K562 (cell line): ENCODE results near the gene TMEM158. TPM values are rescaled to one million over a fixed set of nuclear protein-coding genes. Genes with fewer than 3 reads are reported as not detected.

Experiments used
- ATAC-seq: fragments of 200-7000 bp; cut with Tn5 transposase; 3 replicates; pipeline ENCODE4 v1.9.1; 2020; ENCODE audit warnings: moderate library complexity
- BruUV-seq: library from RNA; stranded (reverse); fragments of 400-500 nt; replicated peaks from 2 replicates; lab custom pipeline; 2021; lab: Mats Ljungman, UMichigan
- CTCF ChIA-PET: fragments of 300-600 bp; formaldehyde crosslinking; extraction: SDS; loops from one replicate; lab custom pipeline; 2021; ENCODE audit warnings: low intra/inter-chr PET ratio; lab: Yijun Ruan, JAX
- POLR2A ChIA-PET: fragments of 300-600, 350-650 bp; sonication (Branson Sonifier 250); formaldehyde crosslinking; extraction: SDS; loops from one replicate; lab custom pipeline; 2021; ENCODE audit warnings: antibody characterized with exemption, inconsistent platforms; lab: Yijun Ruan, JAX
- DNase-seq, 4 experiments: peaks; one replicate each; pipeline versions ENCODE4 v3.0.0 to v3.0.0-alpha.2; 2011 to 2018; ENCODE audit warnings: low spot score in 3 of 4, mixed read lengths in 3 of 4; ENCODE audit errors: extremely low read depth in 1 of 4
- FAIRE-seq: peaks from 2 replicates; lab custom pipeline; 2011; peaks lifted over from hg19 to GRCh38; lab: Jason Lieb, UNC
- H2AFZ ChIP-seq: 2 replicates; pipeline ENCODE4 v1.6.0; 2011; ENCODE audit warnings: low read depth, low read length, control low read depth, inconsistent platforms
- H3K27ac ChIP-seq: fragments of 200-600 bp; 3 replicates; pipeline ENCODE4 v1.8.0; 2011; ENCODE audit warnings: low read depth, mild to moderate bottlenecking, control low read depth, inconsistent platforms, low read length, moderate library complexity, mixed read lengths; ENCODE audit errors: extremely low read depth
- H3K27me3 ChIP-seq, 2 experiments: fragments of 300-600 bp in 1 of 2; 2 replicates in 1 of 2; 3 replicates in 1 of 2; pipeline versions ENCODE4 v1.6.0 to v1.8.0; 2011; ENCODE audit warnings: inconsistent platforms in 2 of 2, low read length in 2 of 2, mild to moderate bottlenecking in 1 of 2, mixed read lengths in 1 of 2, moderate library complexity in 1 of 2; ENCODE audit not compliant: control insufficient read depth in 2 of 2, insufficient read depth in 2 of 2
- H3K36me3 ChIP-seq: fragments of 300-600 bp; 3 replicates; pipeline ENCODE4 v1.8.0; 2011; ENCODE audit warnings: mild to moderate bottlenecking, low read length, inconsistent platforms; ENCODE audit not compliant: control insufficient read depth, insufficient read depth
- H3K4me1 ChIP-seq, 2 experiments: fragments of 200-600 bp in 1 of 2; replicated peaks in 1 of 2; 2 replicates in 1 of 2; 3 replicates in 1 of 2; pipeline versions ENCODE4 v1.5.1 to v1.8.0; 2011; ENCODE audit warnings: inconsistent platforms in 2 of 2, low read length in 2 of 2, mild to moderate bottlenecking in 1 of 2, mixed read lengths in 1 of 2, moderate library complexity in 1 of 2; ENCODE audit not compliant: control insufficient read depth in 2 of 2, insufficient read depth in 2 of 2
- H3K4me2 ChIP-seq: 2 replicates; pipeline ENCODE4 v1.6.1; 2011; ENCODE audit warnings: low read length, control low read depth, inconsistent platforms, mixed read lengths; ENCODE audit not compliant: insufficient read depth
- H3K4me3 ChIP-seq: fragments of 200-600 bp; sonication (generic), shearing (Covaris generic); 2 replicates; pipeline ENCODE4 v1.5.1; 2016; ENCODE audit warnings: control low read depth, inconsistent platforms
- H3K79me2 ChIP-seq: fragments of 200-600 bp; 3 replicates; pipeline ENCODE4 v1.8.0; 2011; ENCODE audit warnings: low read length, inconsistent platforms; ENCODE audit not compliant: control insufficient read depth, insufficient read depth
- H3K9ac ChIP-seq, 2 experiments: 2 replicates each; pipeline versions ENCODE4 v1.6.0 to v1.6.1; 2011; ENCODE audit warnings: low read depth in 2 of 2, low read length in 2 of 2, control low read depth in 1 of 2, inconsistent platforms in 1 of 2, mild to moderate bottlenecking in 1 of 2, mixed read lengths in 1 of 2; ENCODE audit not compliant: insufficient read depth in 1 of 2
- H3K9me1 ChIP-seq: one replicate; pipeline ENCODE4 v1.6.0; 2011; ENCODE audit warnings: inconsistent platforms, mild to moderate bottlenecking, low read length, moderate library complexity; ENCODE audit not compliant: control insufficient read depth, insufficient read depth
- H3K9me3 ChIP-seq: replicated peaks from 2 replicates; pipeline ENCODE4 v1.5.1; 2011; ENCODE audit warnings: low read depth, low read length, inconsistent platforms; ENCODE audit not compliant: control insufficient read depth, insufficient read depth
- H4K20me1 ChIP-seq: replicated peaks from 2 replicates; pipeline ENCODE4 v1.6.1; 2011; ENCODE audit warnings: low read length, inconsistent platforms, mixed read lengths; ENCODE audit not compliant: control insufficient read depth, insufficient read depth
- BRD4 ChIP-seq: fragments of 200-600 bp; sonication (generic); IDR thresholded peaks from 2 replicates; pipeline ENCODE4 v1.6.1; 2017; ENCODE audit warnings: inconsistent platforms
- JUN ChIP-seq, 2 experiments: sonication (generic) in 1 of 2; formaldehyde crosslinking in 1 of 2; IDR thresholded peaks; 2 replicates each; pipeline versions ENCODE4 v1.6.1 to v1.8.0; 2012 to 2022; ENCODE audit warnings: borderline replicate concordance in 2 of 2, mild to moderate bottlenecking in 2 of 2, improper control_type of control experiment in 1 of 2, low read depth in 1 of 2, low read length in 1 of 2, missing genetic modification reagents in 1 of 2
- KHSRP ChIP-seq: fragments of 450-650 bp; IDR thresholded peaks from 2 replicates; pipeline ENCODE4 v1.6.1; 2017
- NEUROD1 ChIP-seq: fragments of 150-350 bp; IDR thresholded peaks from 2 replicates; pipeline ENCODE4 v1.6.1; 2014; ENCODE audit warnings: borderline replicate concordance, low read length, low read depth; ENCODE audit not compliant: partially characterized antibody
- TRIM24 ChIP-seq, 2 experiments: fragments of 450-650 bp; IDR thresholded peaks; 2 replicates each; pipeline ENCODE4 v1.6.1; 2016
- ZHX1 ChIP-seq: fragments of 150-350 bp; conservative IDR thresholded peaks from 2 replicates; pipeline ENCODE4 v1.6.1; 2014; ENCODE audit warnings: low read length
- ZNF133 ChIP-seq: fragments of 250-450 bp; sonication (Bioruptor Pico); IDR thresholded peaks from 2 replicates; pipeline ENCODE4 v1.4.0; 2020; ENCODE audit warnings: mild to moderate bottlenecking
- ZNF354B ChIP-seq: fragments of 250-450 bp; sonication (Bioruptor Pico); IDR thresholded peaks from 2 replicates; pipeline ENCODE4 v1.4.0; 2020
- ZNF785 ChIP-seq: fragments of 250-450 bp; sonication (Bioruptor Pico); IDR thresholded peaks from 2 replicates; pipeline ENCODE4 v1.4.0; 2020; ENCODE audit warnings: mild to moderate bottlenecking
- WGBS: fragments of 100-300 bp; shearing (Covaris generic); methylation state at CpG from one replicate; pipeline ENCODE4 v1.1.6; 2016; ENCODE audit warnings: low coverage, mixed read lengths; ENCODE audit not compliant: insufficient coverage; ENCODE audit errors: missing lambda C conversion rate; 5-methylcytosine and 5-hydroxymethylcytosine counted together
- in situ Hi-C: fragments of 300-500 bp; cut with MboI; formaldehyde crosslinking; loops from 4 replicates; pipeline ENCODE4 v1.15.0; 2018; ENCODE audit warnings: inconsistent platforms, mixed read lengths
- intact Hi-C: fragments of 100-400 bp; cut with micrococcal nuclease; formaldehyde crosslinking; loops from 2 replicates; pipeline ENCODE4 v1.14.2; 2022
- polyA plus RNA-seq, 8 experiments: library from polyadenylated mRNA; depleted of rRNA in 4 of 8; stranded (reverse) in 5 of 8; unstranded in 3 of 8; fragments of >200 nt; fragmentation: Nextera tagmentation in 2 of 8; fragmentation: Illumina TruSeq in 1 of 8; extraction: Ambion mirVana in 2 of 8; extraction: Trizol in 1 of 8; gene quantifications; 2 replicates each; pipeline versions ENCODE4 v1.2.1 to v1.2.3, GENCODE V29; 2011 to 2014; ENCODE audit warnings: inconsistent platforms in 1 of 8, missing spikeins in 1 of 8
- total RNA-seq, 7 experiments: library from RNA; depleted of rRNA in 6 of 7; stranded (reverse); fragments of >200 nt in 6 of 7; fragmentation: Illumina TruSeq in 2 of 7; extraction: Trizol in 2 of 7; gene quantifications; 2 replicates each; pipeline versions ENCODE4 v1.2.1 to v1.2.3, GENCODE V29; 2011 to 2021; ENCODE audit warnings: low replicate concordance in 1 of 7
- TF ChIP-seq, protein P1 (sequence below), 3 experiments: fragments of 200-800 bp in 1 of 3; sonication (Bioruptor generic) in 1 of 3; sonication (generic) in 1 of 3; formaldehyde crosslinking in 1 of 3; IDR thresholded peaks; 2 replicates each; pipeline versions ENCODE4 v1.6.1 to v1.8.0; 2016 to 2022; ENCODE audit warnings: mild to moderate bottlenecking in 2 of 3, missing compliant biosample characterization in 2 of 3, missing genetic modification characterization in 2 of 3, missing genetic modification reagents in 1 of 3
- TF ChIP-seq, protein P2 (sequence below): fragments of 250-450 bp; sonication (Bioruptor Pico); IDR thresholded peaks from 2 replicates; pipeline ENCODE4 v1.5.0; 2020; ENCODE audit warnings: mild to moderate bottlenecking, borderline replicate concordance

TMEM158 gene
- total and polyA plus RNA-seq, 9 of the 15 experiments (the other 6 are each of a cell fraction or from before 2014, with no cell fraction given), result 2.2 to 46.5 (median 8.4) TPM

GRCh38 chr3:45186871-45187270 lies 39.2 kb downstream of the TMEM158 start:
- no peak overlapping the region for H3K27ac ChIP-seq
- BruUV-seq, result no TSS peak
- no peak overlapping the region for H3K4me2 ChIP-seq
- H3K9ac ChIP-seq, result 0 out of 4 replicates have a peak overlapping the region, but pooled peaks of 1 of the 2 experiments have one; percentile 41
- H3K9me3 ChIP-seq, result no peaks in the 10 kb centered on the region
- H3K4me1 ChIP-seq, result peaks cover 17 to 35% of the 10 kb centered on the region in 2 experiments
- in situ Hi-C loops, result no loop called here
- ChIA-PET POLR2A (interaction anchor here (1.0 kb wide), 1 partner anchor 17 kb away, joined by 3 read pairs; no protein-coding TSS in a partner anchor), CTCF (no interaction called here)
- H3K27me3 ChIP-seq, result no peaks in the 10 kb centered on the region
- intact Hi-C loops, result no loop called here
- peaks cover 6% of the 10 kb centered on the region for H3K9me1 ChIP-seq
- FAIRE-seq, result no peak
- WGBS, result 59% methylated on average over 6 of the region's 6 CpGs
- no peaks in the 10 kb centered on the region for H3K36me3 ChIP-seq
- TF ChIP-seq ZHX1 (no peak), ZNF133 (no peak), TRIM24 (IDR thresholded peaks at IDR 0.05) (no peak), NEUROD1 (no peak), KHSRP (no peak), ZNF785 (no peak), BRD4 (no peak), ZNF354B (CRISPR knock-in tag) (no peak), JUN (IDR thresholded peaks at IDR 0.05; ENCODE audit: borderline replicate concordance, low read depth, low read length) (no peak), JUN (CRISPR knock-in tag; IDR thresholded peaks at IDR 0.05; ENCODE audit: borderline replicate concordance) (no peak)
- TF ChIP-seq, protein P1, sequence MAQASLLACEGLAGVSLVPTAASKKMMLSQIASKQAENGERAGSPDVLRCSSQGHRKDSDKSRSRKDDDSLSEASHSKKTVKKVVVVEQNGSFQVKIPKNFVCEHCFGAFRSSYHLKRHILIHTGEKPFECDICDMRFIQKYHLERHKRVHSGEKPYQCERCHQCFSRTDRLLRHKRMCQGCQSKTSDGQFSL (CRISPR knock-in tag; IDR thresholded peaks at IDR 0.05), result no peak
- TF ChIP-seq, protein P1 (tag; IDR thresholded peaks at IDR 0.05), result no peak
- TF ChIP-seq, protein P2, sequence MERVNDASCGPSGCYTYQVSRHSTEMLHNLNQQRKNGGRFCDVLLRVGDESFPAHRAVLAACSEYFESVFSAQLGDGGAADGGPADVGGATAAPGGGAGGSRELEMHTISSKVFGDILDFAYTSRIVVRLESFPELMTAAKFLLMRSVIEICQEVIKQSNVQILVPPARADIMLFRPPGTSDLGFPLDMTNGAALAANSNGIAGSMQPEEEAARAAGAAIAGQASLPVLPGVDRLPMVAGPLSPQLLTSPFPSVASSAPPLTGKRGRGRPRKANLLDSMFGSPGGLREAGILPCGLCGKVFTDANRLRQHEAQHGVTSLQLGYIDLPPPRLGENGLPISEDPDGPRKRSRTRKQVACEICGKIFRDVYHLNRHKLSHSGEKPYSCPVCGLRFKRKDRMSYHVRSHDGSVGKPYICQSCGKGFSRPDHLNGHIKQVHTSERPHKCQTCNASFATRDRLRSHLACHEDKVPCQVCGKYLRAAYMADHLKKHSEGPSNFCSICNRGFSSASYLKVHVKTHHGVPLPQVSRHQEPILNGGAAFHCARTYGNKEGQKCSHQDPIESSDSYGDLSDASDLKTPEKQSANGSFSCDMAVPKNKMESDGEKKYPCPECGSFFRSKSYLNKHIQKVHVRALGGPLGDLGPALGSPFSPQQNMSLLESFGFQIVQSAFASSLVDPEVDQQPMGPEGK (CRISPR knock-in tag), result no peak
- TF ChIP-seq, all 486 proteins: peak for 0
- DNase-seq, result no peak
- Histone ChIP-seq H2AFZ (no peak overlapping the region), H4K20me1 (no peaks in the 10 kb centered on the region), H3K79me2 (no peaks in the 10 kb centered on the region), H3K4me3 (no peak overlapping the region)
- no peak for ATAC-seq
